CD4-positive, alpha-beta T cell treated with Interleukin-4 for 1 hour (primary cell): ENCODE measurements around the gene FOXO6.
"Not testable (repeated sequence)": the region's sequence is repeated elsewhere in the genome, so short reads cannot be mapped to it uniquely, and the experiment has no call there.

ENCODE experiments used
- DNase-seq, 2 donors: peaks; one replicate each; pipeline ENCODE4 v3.0.0-alpha.2; 2020 to 2022

FOXO6 gene

GRCh38 chr1:41329662-41330587 is 31.3 kb upstream of the FOXO6 start:
- DNase-seq: no peak

GRCh38 chr1:41330588-41331545 is 30.4 kb upstream of the FOXO6 start:
- no peak for DNase-seq

GRCh38 chr1:41331546-41331917 is 29.7 kb upstream of the FOXO6 start:
- DNase-seq: no peak

- not testable (repeated sequence) for DNase-seq
Observed at GRCh38 chr1:41332161-41332560, 29.1 kb upstream of the FOXO6 start.

- no peak for DNase-seq
Observed at GRCh38 chr1:41333146-41333784, 28.0 kb upstream of the FOXO6 start.

GRCh38 chr1:41338820-41339219 is 22.4 kb upstream of the FOXO6 start:
- no peak for DNase-seq

- no peak for DNase-seq
Observed at GRCh38 chr1:41340655-41341364, 20.4 kb upstream of the FOXO6 start.

GRCh38 chr1:41341365-41341683 is 19.9 kb upstream of the FOXO6 start:
- DNase-seq: no peak

- no peak for DNase-seq
Observed at GRCh38 chr1:41341772-41342562, 19.3 kb upstream of the FOXO6 start.

- no peak for DNase-seq
Observed at GRCh38 chr1:41342774-41343355, 18.4 kb upstream of the FOXO6 start.

- DNase-seq: no peak
Observed at GRCh38 chr1:41343790-41344699, 17.2 kb upstream of the FOXO6 start.

GRCh38 chr1:41344708-41345159 is 16.5 kb upstream of the FOXO6 start:
- no peak for DNase-seq

- no peak for DNase-seq
Observed at GRCh38 chr1:41345434-41346075, 15.7 kb upstream of the FOXO6 start.

GRCh38 chr1:41347276-41347675 is 14.0 kb upstream of the FOXO6 start:
- DNase-seq: no peak

GRCh38 chr1:41348394-41348793 is 12.8 kb upstream of the FOXO6 start:
- DNase-seq: no peak

GRCh38 chr1:41349361-41350054 is 11.7 kb upstream of the FOXO6 start:
- no peak for DNase-seq

GRCh38 chr1:41350055-41350378 is 11.2 kb upstream of the FOXO6 start:
- no peak for DNase-seq

GRCh38 chr1:41351262-41352151 is 9.7 kb upstream of the FOXO6 start:
- no peak for DNase-seq
